Endothelial cell of umbilical vein (primary cell): ENCODE results near the gene NLRP6. TPM values are rescaled to one million over a fixed set of nuclear protein-coding genes. Genes with fewer than 3 reads are reported as not detected.
"Not testable (repeated sequence)": the region's sequence is repeated elsewhere in the genome, so short reads cannot be mapped to it uniquely, and the experiment has no call there.

Experiments used
- BruUV-seq: library from RNA; stranded (reverse); fragments of 400-500 nt; replicated peaks from 2 replicates; lab custom pipeline; 2021; lab: Mats Ljungman, UMichigan
- CTCF ChIA-PET: fragments of 300-600, 350-600 bp; sonication (Branson Sonifier 250); formaldehyde crosslinking; loops from one replicate; lab custom pipeline; 2021; ENCODE audit warnings: antibody characterized with exemption, inconsistent platforms; lab: Charles Lee
- POLR2A ChIA-PET: fragments of 300-600, 350-600 bp; sonication (Branson Sonifier 250); formaldehyde crosslinking; loops from one replicate; lab custom pipeline; 2021; ENCODE audit warnings: antibody characterized with exemption, inconsistent platforms; lab: Charles Lee
- DNase-seq: peaks from one replicate; pipeline ENCODE4 v3.0.0-alpha.2; 2011; ENCODE audit warnings: low read depth, low spot score
- FAIRE-seq: peaks from 2 replicates; lab custom pipeline; 2011; peaks lifted over from hg19 to GRCh38; lab: Jason Lieb, UNC
- H2AFZ ChIP-seq: 2 replicates; pipeline ENCODE4 v1.6.0; 2012; ENCODE audit warnings: low read depth, low read length, control low read depth, inconsistent platforms
- H3K27ac ChIP-seq: 2 replicates; pipeline ENCODE4 v1.5.1; 2011; ENCODE audit warnings: low read depth, mild to moderate bottlenecking, control low read depth, low read length, moderate library complexity; ENCODE audit not compliant: insufficient read depth
- H3K27me3 ChIP-seq, 2 experiments: 2 replicates each; pipeline versions ENCODE4 v1.6.0 to v1.6.1; 2011; ENCODE audit warnings: low read length in 2 of 2, mixed read lengths in 1 of 2; ENCODE audit not compliant: control insufficient read depth in 2 of 2, insufficient read depth in 2 of 2
- H3K36me3 ChIP-seq, 2 experiments: 2 replicates in 1 of 2; 3 replicates in 1 of 2; pipeline ENCODE4 v1.5.1; 2011; ENCODE audit warnings: low read length in 2 of 2, mild to moderate bottlenecking in 1 of 2, moderate library complexity in 1 of 2; ENCODE audit not compliant: control insufficient read depth in 2 of 2, insufficient read depth in 2 of 2; ENCODE audit errors: extremely low read depth in 1 of 2
- H3K4me1 ChIP-seq: 3 replicates; pipeline ENCODE4 v1.5.1; 2011; ENCODE audit warnings: mild to moderate bottlenecking, low read length; ENCODE audit not compliant: control insufficient read depth, insufficient read depth; ENCODE audit errors: extremely low read depth
- H3K4me2 ChIP-seq: 2 replicates; pipeline ENCODE4 v1.6.1; 2011; ENCODE audit warnings: low read length, control low read depth, mixed read lengths; ENCODE audit not compliant: insufficient read depth
- H3K4me3 ChIP-seq, 3 experiments: fragments of 200-600 bp in 1 of 3; sonication (generic), shearing (Covaris generic) in 1 of 3; replicated peaks in 1 of 3; 2 replicates each; pipeline ENCODE4 v1.5.1; 2011 to 2016; ENCODE audit warnings: control low read depth in 3 of 3, low read length in 3 of 3, mild to moderate bottlenecking in 2 of 3, inconsistent platforms in 1 of 3, low read depth in 1 of 3, moderate library complexity in 1 of 3; ENCODE audit not compliant: insufficient read depth in 1 of 3
- H3K79me2 ChIP-seq: 2 replicates; pipeline ENCODE4 v1.6.0; 2012; ENCODE audit warnings: low read length, inconsistent platforms; ENCODE audit not compliant: control insufficient read depth, insufficient read depth
- H3K9ac ChIP-seq: replicated peaks from 2 replicates; pipeline ENCODE3; 2011; ENCODE audit warnings: low read length, control low read depth; ENCODE audit not compliant: insufficient read depth; ENCODE audit errors: extremely low read depth
- H3K9me1 ChIP-seq: replicated peaks from 3 replicates; pipeline ENCODE4 v1.6.0; 2011; ENCODE audit warnings: mild to moderate bottlenecking, low read length; ENCODE audit not compliant: control insufficient read depth, insufficient read depth; ENCODE audit errors: extremely low read depth
- H3K9me3 ChIP-seq: replicated peaks from 2 replicates; pipeline ENCODE4 v1.5.1; 2012; ENCODE audit warnings: low read length, inconsistent platforms; ENCODE audit not compliant: control insufficient read depth, insufficient read depth
- H4K20me1 ChIP-seq: replicated peaks from 2 replicates; pipeline ENCODE3; 2011; ENCODE audit warnings: mild to moderate bottlenecking, low read length; ENCODE audit not compliant: control insufficient read depth, insufficient read depth; ENCODE audit errors: extremely low read depth
- POLR2A ChIP-seq: IDR thresholded peaks from 2 replicates; pipeline ENCODE4 v1.6.1; 2012; ENCODE audit warnings: low read depth, mild to moderate bottlenecking, control low read depth, low read length
- dilution Hi-C: fragments of 300-500 bp; cut with MboI; formaldehyde crosslinking; loops from one replicate; pipeline ENCODE4 v1.15.0; 2019; ENCODE audit warnings: low sequenced_read_pairs; ENCODE audit not compliant: extremely low pct_ligation_motif_present
- intact Hi-C: fragments of 100-400 bp; cut with micrococcal nuclease; formaldehyde crosslinking; loops from one replicate; pipeline ENCODE4 v1.10.0; 2022
- polyA plus RNA-seq, 4 experiments: library from polyadenylated mRNA; depleted of rRNA in 3 of 4; stranded (reverse) in 3 of 4; unstranded in 1 of 4; fragments of >200 nt; gene quantifications; 2 replicates each; pipeline versions ENCODE4 v1.2.1 to v1.2.3, GENCODE V29; 2011 to 2012; ENCODE audit warnings: missing spikeins in 1 of 4
- total RNA-seq: library from RNA; stranded (reverse); gene quantifications from 2 replicates; pipeline ENCODE4 v1.2.3, GENCODE V29; 2021

The NLRP6 gene
- total and polyA plus RNA-seq, 2 donors (not counting 3 experiments of a cell fraction or from before 2014, with no cell fraction given) = not detected

- Histone ChIP-seq H3K4me1 (peaks cover 17% of the 10 kb centered on the region), H3K9ac (peak overlapping the region; percentile 7), H3K4me2 (peak overlapping the region; percentile 84), H3K4me3 (peak overlapping the region; percentile 49 to 70 (median 55)), H3K79me2 (peaks cover 13% of the 10 kb centered on the region)
- H3K9me3 ChIP-seq, DNase-seq, BruUV-seq, H4K20me1 ChIP-seq, H3K9me1 ChIP-seq, dilution Hi-C loops, H3K27me3 ChIP-seq, H2AFZ ChIP-seq, H3K27ac ChIP-seq, H3K36me3 ChIP-seq, POLR2A ChIA-PET: not testable (repeated sequence)
- intact Hi-C loops = loop anchor here (5.0 kb wide), 3 partner anchors 73 to 207 kb away; partner anchors contain the start of genes BET1L, PSMD13, RIC8A and SIRT3
- CTCF ChIA-PET = interaction anchor here (1.7 to 1.9 kb wide), 2 partner anchors 59 to 139 kb away, joined by 8 to 10 read pairs; no protein-coding TSS in a partner anchor
- peak; percentile 32 for TF ChIP-seq POLR2A
- FAIRE-seq = peak; percentile 96
These were observed 31.9 kb downstream of the NLRP6 start for GRCh38 chr11:309979-310572.

DNA sequence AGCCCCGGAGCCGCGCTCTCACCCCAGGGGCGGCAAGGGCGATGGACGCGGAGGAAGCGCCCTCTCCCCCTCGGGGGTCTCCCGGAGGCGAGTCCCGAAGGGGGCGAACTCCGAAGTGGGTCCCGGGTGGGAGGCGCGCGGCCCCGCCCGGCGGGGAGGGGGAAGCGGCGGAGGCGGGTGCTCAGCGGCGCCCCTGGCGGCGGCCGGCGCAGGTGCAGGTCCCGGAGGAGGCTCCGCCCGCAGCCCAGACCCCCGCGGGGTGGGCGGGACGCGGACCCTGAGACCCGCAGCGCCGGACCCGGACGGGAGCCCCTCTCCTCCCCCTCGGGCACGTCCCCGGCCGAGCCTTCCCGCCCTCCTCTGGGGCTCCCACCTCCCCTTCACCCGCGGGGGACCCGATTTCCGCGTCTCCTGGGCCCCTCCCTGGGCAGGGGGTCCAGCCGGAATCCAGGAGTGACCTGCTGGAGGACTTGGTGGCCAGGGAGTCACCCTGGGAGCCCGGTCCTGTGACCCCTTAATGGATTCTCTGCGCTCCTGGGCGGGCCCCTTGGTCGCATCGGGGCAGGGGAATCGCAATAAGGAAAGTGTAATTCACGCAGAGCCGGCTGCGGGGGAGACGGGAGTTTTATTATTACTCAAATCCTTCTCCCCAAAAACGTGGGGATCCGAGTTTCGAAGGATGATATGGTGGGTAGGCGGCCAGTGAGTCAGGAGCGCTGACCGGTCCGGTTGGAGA lies 33.0 kb downstream of the NLRP6 start:
- H3K9me3 ChIP-seq, POLR2A ChIA-PET, H2AFZ ChIP-seq, H3K9me1 ChIP-seq, H3K9ac ChIP-seq, H3K4me2 ChIP-seq, H3K27ac ChIP-seq, CTCF ChIA-PET, DNase-seq, H3K36me3 ChIP-seq, intact Hi-C loops, BruUV-seq, H4K20me1 ChIP-seq, dilution Hi-C loops: not testable (repeated sequence)
- peak; percentile 97 for FAIRE-seq
- Histone ChIP-seq H3K4me3 (peak overlapping the region in 1 of 3 experiments; percentile 26), H3K27me3 (peaks cover 10 to 14% of the 10 kb centered on the region in 2 experiments), H3K4me1 (peaks cover 17% of the 10 kb centered on the region), H3K79me2 (peaks cover 13% of the 10 kb centered on the region)
